ENCODE results near the gene HOXD9.

HOXD9 gene

GRCh38 chr2:176130147-176130956, 7.8 kb downstream of the HOXD9 start:
- no peak for TF ChIP-seq MYC (IDR thresholded peaks at IDR 0.05; ENCODE audit: low read depth, low read length)
- TF ChIP-seq POLR2A (IDR thresholded peaks at IDR 0.05; ENCODE audit: extremely low read depth, insufficient read length), result no peak
- no peak for TF ChIP-seq CTCF (IDR thresholded peaks at IDR 0.05; ENCODE audit: low read depth, low read length)
- TF ChIP-seq, protein P1, sequence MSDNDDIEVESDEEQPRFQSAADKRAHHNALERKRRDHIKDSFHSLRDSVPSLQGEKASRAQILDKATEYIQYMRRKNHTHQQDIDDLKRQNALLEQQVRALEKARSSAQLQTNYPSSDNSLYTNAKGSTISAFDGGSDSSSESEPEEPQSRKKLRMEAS (IDR thresholded peaks at IDR 0.05; ENCODE audit: low read depth, low read length), result no peak
- no peak for DNase-seq (ENCODE audit: low read depth)
- no peak overlapping the region for H3K4me3 ChIP-seq (ENCODE audit: low read depth, low read length)

DNA sequence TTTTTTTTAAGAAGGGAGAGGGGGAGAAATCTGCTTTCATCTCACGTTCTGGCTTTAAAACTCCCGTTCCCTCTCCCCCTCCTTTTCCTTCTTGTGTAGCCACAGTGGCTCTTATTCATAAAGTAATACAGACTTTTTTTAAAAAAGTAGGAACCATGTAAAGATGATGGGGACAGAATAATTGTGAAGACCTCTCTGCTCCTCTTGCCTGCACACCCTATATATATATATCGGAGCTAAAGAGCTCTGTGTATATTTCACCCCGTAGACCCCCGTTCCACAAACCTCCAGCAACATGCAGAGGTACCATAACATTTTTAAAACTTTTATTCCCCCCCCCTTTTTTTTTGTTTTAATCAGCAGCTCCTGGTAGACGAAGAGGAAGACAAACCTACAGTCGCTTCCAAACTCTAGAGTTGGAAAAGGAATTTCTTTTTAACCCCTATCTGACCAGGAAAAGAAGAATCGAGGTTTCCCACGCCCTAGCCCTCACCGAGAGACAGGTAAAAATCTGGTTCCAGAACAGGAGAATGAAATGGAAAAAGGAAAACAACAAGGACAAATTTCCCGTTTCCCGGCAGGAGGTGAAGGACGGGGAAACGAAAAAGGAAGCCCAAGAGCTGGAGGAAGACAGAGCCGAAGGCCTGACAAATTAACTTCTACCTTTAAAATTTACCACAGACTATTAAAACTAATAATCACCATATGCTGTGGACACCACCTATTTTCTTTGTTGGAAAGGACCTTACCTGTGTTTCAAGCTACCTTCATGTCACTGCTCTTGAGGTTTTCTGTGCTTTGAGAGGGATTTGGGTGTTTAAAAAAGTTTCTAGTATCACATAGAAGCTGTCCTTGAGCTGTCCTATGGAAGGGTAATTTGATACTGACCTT, 8.7 kb downstream of the HOXD9 start:
- no peak overlapping the region for H3K4me3 ChIP-seq (ENCODE audit: low read depth, low read length)
- no peak for DNase-seq (ENCODE audit: low read depth)
- no peak for TF ChIP-seq MYC (IDR thresholded peaks at IDR 0.05; ENCODE audit: low read depth, low read length)
- TF ChIP-seq POLR2A (IDR thresholded peaks at IDR 0.05; ENCODE audit: extremely low read depth, insufficient read length), result no peak
- TF ChIP-seq, protein P1 (IDR thresholded peaks at IDR 0.05; ENCODE audit: low read depth, low read length), result no peak
- no peak for TF ChIP-seq CTCF (IDR thresholded peaks at IDR 0.05; ENCODE audit: low read depth, low read length)

DNA sequence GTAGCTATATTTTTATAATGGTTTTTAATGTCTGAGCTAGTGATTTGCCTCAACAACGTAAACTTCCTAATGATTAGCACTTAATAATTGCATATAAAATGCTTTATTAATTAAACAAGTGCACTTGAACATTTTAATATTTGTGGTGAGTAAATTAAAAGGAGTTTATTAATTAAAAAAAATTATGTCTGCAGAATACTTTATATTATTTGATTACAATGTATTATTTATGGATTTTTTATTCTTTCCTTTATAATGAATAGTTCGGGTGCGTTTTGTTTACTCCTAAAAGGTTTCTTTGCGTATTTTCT, 9.3 kb downstream of the HOXD9 start:
- DNase-seq (ENCODE audit: low read depth), result no peak
- no peak for TF ChIP-seq POLR2A (IDR thresholded peaks at IDR 0.05; ENCODE audit: extremely low read depth, insufficient read length)
- TF ChIP-seq MYC (IDR thresholded peaks at IDR 0.05; ENCODE audit: low read depth, low read length), result no peak
- TF ChIP-seq, protein P1 (IDR thresholded peaks at IDR 0.05; ENCODE audit: low read depth, low read length), result no peak
- no peak for TF ChIP-seq CTCF (IDR thresholded peaks at IDR 0.05; ENCODE audit: low read depth, low read length)
- H3K4me3 ChIP-seq (ENCODE audit: low read depth, low read length), result no peak overlapping the region

GRCh38 chr2:176132205-176133171, 10.0 kb downstream of the HOXD9 start:
- H3K4me3 ChIP-seq (ENCODE audit: low read depth, low read length), result no peak overlapping the region
- no peak for DNase-seq (ENCODE audit: low read depth)
- TF ChIP-seq CTCF (IDR thresholded peaks at IDR 0.05; ENCODE audit: low read depth, low read length) (no peak), POLR2A (IDR thresholded peaks at IDR 0.05; ENCODE audit: extremely low read depth, insufficient read length) (no peak), MYC (IDR thresholded peaks at IDR 0.05; ENCODE audit: low read depth, low read length) (no peak)
- TF ChIP-seq, protein P1 (IDR thresholded peaks at IDR 0.05; ENCODE audit: low read depth, low read length), result no peak

- TF ChIP-seq POLR2A (IDR thresholded peaks at IDR 0.05; ENCODE audit: extremely low read depth, insufficient read length), result no peak
- TF ChIP-seq MYC (IDR thresholded peaks at IDR 0.05; ENCODE audit: low read depth, low read length), result no peak
- TF ChIP-seq CTCF (IDR thresholded peaks at IDR 0.05; ENCODE audit: low read depth, low read length), result no peak
- TF ChIP-seq, protein P1 (IDR thresholded peaks at IDR 0.05; ENCODE audit: low read depth, low read length), result no peak
- H3K4me3 ChIP-seq (ENCODE audit: low read depth, low read length), result no peak overlapping the region
Observed at GRCh38 chr2:176133389-176133788, 10.9 kb downstream of the HOXD9 start.

More at GRCh38 chr2:176133389-176133788, 10.9 kb downstream of the HOXD9 start:
- no peak for DNase-seq (ENCODE audit: low read depth)
